ENCODE measurements around the gene EMC9. TPM values are rescaled to one million over a fixed set of nuclear protein-coding genes. Genes with fewer than 3 reads are reported as not detected.

The EMC9 gene
- total RNA-seq, 6 experiments from 2014 or later = 13.2 to 17.0 (median 15.3) TPM

DNA sequence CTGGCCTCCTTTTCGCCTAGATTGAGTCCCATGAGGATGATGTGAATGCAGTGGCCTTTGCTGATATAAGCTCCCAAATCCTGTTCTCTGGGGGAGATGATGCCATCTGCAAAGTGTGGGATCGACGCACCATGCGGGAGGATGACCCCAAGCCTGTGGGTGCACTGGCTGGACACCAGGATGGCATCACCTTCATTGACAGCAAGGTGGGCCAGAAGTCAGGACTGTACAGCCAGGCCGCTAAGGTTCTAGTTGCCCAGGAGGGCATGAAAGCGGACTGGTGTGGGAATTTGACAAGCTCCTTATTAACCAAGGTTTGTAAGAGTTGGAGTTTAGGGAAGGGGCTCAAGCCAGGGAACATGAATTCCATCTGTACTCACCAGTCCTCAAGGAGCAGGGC is 21.7 kb downstream of the EMC9 start:
- H3K4me1 Mint-ChIP-seq (ENCODE audit: low read depth) = peaks cover 17% of the 10 kb centered on the region
- DNase-seq = no peak
- no peak overlapping the region for H3K4me3 Mint-ChIP-seq
- H3K36me3 Mint-ChIP-seq (ENCODE audit: low read depth) = 0 out of 2 replicates have a peak, but pooled peaks cover 6% of the 10 kb centered on the region
- no peaks in the 10 kb centered on the region for H3K9me3 Mint-ChIP-seq
- no peaks in the 10 kb centered on the region; the same call in 1 of the 2 replicates for H3K27me3 Mint-ChIP-seq (ENCODE audit: insufficient read depth)
- TF ChIP-seq, protein P1, sequence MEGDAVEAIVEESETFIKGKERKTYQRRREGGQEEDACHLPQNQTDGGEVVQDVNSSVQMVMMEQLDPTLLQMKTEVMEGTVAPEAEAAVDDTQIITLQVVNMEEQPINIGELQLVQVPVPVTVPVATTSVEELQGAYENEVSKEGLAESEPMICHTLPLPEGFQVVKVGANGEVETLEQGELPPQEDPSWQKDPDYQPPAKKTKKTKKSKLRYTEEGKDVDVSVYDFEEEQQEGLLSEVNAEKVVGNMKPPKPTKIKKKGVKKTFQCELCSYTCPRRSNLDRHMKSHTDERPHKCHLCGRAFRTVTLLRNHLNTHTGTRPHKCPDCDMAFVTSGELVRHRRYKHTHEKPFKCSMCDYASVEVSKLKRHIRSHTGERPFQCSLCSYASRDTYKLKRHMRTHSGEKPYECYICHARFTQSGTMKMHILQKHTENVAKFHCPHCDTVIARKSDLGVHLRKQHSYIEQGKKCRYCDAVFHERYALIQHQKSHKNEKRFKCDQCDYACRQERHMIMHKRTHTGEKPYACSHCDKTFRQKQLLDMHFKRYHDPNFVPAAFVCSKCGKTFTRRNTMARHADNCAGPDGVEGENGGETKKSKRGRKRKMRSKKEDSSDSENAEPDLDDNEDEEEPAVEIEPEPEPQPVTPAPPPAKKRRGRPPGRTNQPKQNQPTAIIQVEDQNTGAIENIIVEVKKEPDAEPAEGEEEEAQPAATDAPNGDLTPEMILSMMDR (IDR thresholded peaks at IDR 0.05) = no peak
- H3K27ac Mint-ChIP-seq = no peak overlapping the region

DNA sequence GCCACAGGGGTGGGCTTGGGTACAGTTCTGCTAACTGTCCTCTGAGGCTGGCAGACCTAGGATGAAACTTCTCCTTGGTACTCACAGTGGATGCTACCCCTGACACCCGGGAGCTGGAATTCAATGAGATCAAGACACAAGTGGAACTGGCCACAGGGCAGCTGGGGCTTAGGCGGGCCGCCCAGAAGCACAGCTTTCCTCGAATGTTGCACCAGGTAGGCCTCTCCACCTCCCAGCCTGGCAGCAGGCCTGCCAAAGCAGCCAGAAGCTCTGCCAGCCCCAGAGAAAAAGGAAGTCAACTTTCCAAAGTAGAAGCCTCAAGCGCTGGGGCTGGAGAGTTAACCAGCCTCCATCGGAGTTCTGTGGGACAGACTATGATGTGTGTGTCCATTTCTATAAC is 24.2 kb downstream of the EMC9 start:
- no peak overlapping the region for H3K4me3 Mint-ChIP-seq
- DNase-seq = no peak
- no peaks in the 10 kb centered on the region; the same call in 1 of the 2 replicates for H3K27me3 Mint-ChIP-seq (ENCODE audit: insufficient read depth)
- no peaks in the 10 kb centered on the region for H3K9me3 Mint-ChIP-seq
- peaks cover 17% of the 10 kb centered on the region for H3K4me1 Mint-ChIP-seq (ENCODE audit: low read depth)
- H3K36me3 Mint-ChIP-seq (ENCODE audit: low read depth) = 0 out of 2 replicates have a peak, but pooled peaks cover 6% of the 10 kb centered on the region
- TF ChIP-seq, protein P1 (IDR thresholded peaks at IDR 0.05) = no peak
- H3K27ac Mint-ChIP-seq = no peak overlapping the region

DNA sequence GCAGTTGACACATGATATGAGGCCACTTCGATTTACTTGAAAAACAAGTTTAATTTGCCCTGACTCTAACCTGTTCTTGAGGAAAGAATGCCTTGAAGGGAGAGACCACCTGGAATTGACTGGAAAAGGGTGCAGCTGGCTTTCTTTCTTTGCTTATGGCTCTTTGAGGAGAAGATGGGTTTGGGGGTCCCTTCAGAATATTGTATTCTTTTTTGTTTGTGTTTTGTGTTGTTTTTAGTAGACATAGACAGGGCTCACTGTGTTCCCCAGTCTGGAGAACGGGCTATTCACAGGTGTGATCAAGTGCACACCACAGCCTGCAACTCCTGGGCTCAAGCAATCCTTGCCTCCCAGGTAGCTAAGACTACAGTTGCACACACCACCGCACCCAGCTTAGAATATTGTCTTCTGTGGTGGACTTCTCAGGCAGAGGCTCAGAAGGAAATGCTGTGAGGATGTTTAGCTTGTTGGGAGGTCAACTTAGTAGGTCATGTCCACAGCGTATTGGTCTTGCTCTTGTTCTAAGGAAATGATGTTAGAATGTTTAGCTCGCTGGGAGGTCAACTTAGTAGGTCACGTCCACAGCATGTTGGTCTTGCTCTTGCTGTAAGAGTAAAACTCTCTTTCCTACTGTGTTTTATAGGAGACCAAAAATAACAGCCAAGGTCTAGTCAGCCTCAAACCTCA is 25.1 kb downstream of the EMC9 start:
- Mint-ChIP-seq H3K36me3 (ENCODE audit: low read depth) (0 out of 2 replicates have a peak, but pooled peaks cover 6% of the 10 kb centered on the region), H3K4me3 (peak overlapping the region; percentile 97), H3K9me3 (no peaks in the 10 kb centered on the region), H3K4me1 (ENCODE audit: low read depth) (peaks cover 17% of the 10 kb centered on the region), H3K27me3 (ENCODE audit: insufficient read depth) (no peaks in the 10 kb centered on the region; the same call in 1 of the 2 replicates), H3K27ac (no peak overlapping the region; the same call in 1 of the 2 replicates)
- TF ChIP-seq, protein P1 (IDR thresholded peaks at IDR 0.05) = no peak
- no peak for DNase-seq

DNA sequence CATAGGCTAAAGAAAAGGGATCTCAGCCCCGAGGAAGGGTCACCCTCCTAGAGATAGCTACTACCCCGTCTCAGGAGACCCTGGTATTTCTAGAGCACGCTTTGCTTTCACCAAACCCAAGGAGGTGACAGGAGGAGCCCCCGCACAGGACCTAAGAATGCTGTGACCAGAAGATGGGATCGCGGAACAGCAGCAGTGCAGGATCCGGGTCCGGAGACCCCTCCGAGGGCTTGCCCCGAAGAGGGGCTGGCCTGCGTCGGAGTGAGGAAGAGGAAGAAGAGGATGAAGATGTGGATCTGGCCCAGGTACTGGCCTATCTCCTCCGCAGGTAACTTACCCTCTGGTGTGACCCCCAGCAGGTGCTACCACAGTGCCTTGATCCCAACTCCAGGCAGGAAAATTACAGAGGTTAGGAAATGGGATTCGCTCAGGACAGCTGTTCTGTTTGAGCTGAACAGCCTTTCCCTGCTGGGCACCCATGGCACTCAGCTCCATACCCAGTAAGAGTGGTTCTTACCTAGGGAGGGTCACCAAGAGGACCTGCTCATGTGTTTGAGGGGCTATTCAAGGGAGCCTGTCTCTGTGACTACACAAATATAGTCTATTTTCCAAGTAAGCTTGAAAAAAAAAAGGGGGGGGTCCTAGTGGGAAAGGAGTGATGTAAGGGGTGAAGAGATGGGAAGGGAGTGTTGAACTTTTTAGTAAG is 25.8 kb downstream of the EMC9 start:
- Mint-ChIP-seq H3K27ac (peak overlapping the region; percentile 99), H3K9me3 (no peaks in the 10 kb centered on the region), H3K27me3 (ENCODE audit: insufficient read depth) (no peaks in the 10 kb centered on the region; the same call in 1 of the 2 replicates), H3K4me1 (ENCODE audit: low read depth) (peaks cover 17% of the 10 kb centered on the region), H3K4me3 (peak overlapping the region; percentile 97), H3K36me3 (ENCODE audit: low read depth) (0 out of 2 replicates have a peak, but pooled peaks cover 6% of the 10 kb centered on the region)
- no peak for DNase-seq
- TF ChIP-seq, protein P1 (IDR thresholded peaks at IDR 0.05) = no peak

DNA sequence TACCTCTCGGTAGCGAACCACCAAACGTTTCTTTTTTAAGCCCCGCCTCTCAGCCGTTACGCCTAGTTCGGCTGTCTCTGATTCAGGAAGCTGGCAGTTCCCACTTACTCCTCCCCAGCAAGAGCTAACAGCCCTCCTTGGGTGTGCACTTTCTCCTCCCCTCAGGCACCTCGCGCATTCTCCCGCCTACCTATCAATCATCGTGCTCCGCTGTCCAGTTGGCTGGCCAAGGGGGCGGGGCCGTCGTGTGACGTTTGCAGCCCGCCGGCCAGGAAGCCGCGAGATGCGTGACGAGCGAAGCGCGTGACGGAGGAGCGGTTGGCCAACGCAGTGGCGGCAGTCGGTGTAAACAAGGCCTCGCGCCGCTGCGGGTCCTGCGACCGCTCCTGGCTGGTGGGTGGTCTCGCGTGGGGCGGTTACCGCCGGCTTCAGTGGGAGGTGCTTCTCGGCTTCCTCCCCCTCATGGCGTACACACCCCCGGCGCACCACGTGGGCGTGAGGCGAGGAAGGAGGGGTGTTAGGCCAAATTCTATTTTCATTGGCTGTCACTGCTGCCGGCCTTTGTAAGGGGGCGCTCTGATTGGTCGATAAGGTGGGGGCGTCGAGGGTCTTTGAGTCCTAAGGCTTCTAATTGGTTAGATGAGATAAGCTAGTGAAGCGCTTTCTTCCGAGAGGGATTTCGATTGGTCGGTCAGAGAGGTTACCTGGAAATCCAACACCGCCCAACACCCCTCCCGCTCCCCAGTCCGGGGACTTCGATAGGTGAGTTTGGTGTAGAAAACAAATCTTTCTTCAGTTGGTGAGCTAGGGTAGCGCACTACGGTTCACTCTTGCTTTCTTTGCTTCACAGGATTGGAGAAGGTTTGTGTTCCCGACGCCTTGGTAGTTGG is 26.6 kb downstream of the EMC9 start, which contains the start of the genes DCAF11 and NRL:
TSS of gene DCAF11 (plus strand) at position 246 of the 890 bp plus-strand sequence. CDS start 818 bp downstream, outside the sequence.
TSS of gene NRL (minus strand) at position 418 of the 890 bp plus-strand sequence. CDS start 32,101 bp downstream, outside the sequence.
- H3K4me1 Mint-ChIP-seq (ENCODE audit: low read depth) = peaks cover 17% of the 10 kb centered on the region
- H3K4me3 Mint-ChIP-seq = peak within 1 kb of the TSS; percentile 97
- peak within 1 kb of the TSS; percentile 99 for H3K27ac Mint-ChIP-seq
- H3K27me3 Mint-ChIP-seq (ENCODE audit: insufficient read depth) = no peaks in the 10 kb centered on the region; the same call in 1 of the 2 replicates
- TF ChIP-seq, protein P1 (IDR thresholded peaks at IDR 0.05) = peak; percentile 42
- 0 out of 2 replicates have a peak, but pooled peaks cover 6% of the 10 kb centered on the region for H3K36me3 Mint-ChIP-seq (ENCODE audit: low read depth)
- no peaks in the 10 kb centered on the region for H3K9me3 Mint-ChIP-seq
- peak; percentile 100 for DNase-seq

Data from HFFc6 (cell line).